ENCODE measurements around the gene RCCD1. TPM values are rescaled to one million over a fixed set of nuclear protein-coding genes. Genes with fewer than 3 reads are reported as not detected.

Gene RCCD1
- total RNA-seq, 2 experiments from 2014 or later, result 52.0 to 52.4 TPM

DNA sequence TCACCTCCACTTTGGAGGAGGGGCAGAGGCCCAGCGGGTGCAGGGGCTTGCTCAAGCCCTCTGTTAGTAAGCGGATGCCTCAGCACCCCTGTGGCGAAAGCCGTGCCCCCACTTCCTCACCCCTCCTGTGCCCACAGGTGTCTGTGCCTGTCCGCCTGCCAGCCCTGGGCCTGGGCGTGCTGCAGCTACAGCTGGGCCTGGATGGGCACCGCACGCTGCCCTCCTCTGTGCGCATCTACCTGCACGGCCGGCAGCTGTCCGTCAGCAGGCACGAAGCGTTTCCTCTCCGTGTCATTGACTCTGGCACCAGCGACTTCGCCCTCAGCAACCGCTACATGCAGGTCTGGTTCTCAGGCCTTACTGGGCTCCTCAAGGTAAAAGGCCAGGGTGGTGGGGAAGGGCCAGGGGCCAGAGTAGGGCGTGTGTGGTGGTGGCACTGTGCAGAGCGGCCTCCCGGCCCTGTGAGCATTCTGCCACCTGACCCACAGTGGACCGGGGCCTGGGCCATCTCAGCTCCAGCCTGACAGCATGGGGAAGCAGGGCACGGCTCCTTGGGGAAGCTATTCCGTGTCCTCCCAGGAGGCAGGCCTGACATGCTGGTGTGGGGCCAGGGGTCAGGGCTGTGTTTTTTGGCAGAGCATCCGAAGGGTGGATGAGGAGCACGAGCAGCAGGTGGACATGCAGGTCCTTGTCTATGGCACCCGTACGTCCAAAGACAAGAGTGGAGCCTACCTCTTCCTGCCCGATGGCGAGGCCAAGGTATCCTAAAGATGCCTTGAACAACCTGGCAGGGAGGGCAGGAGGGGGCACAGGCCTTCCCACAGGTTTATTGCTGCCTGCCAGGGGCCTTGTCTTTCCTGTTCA is 42.5 kb upstream of the RCCD1 start:
- Mint-ChIP-seq H3K4me1 (ENCODE audit: low read depth) (no peaks in the 10 kb centered on the region), H3K27me3 (ENCODE audit: low read depth) (no peaks in the 10 kb centered on the region), H3K9me3 (no peaks in the 10 kb centered on the region), H3K4me3 (no peak overlapping the region), H3K36me3 (ENCODE audit: low read depth) (peaks cover 42% of the 10 kb centered on the region), H3K27ac (no peak overlapping the region)
- CTCF ChIA-PET, result no interaction called here
- no peak for DNase-seq
- intact Hi-C loops (cut with micrococcal nuclease), result no loop called here

DNA sequence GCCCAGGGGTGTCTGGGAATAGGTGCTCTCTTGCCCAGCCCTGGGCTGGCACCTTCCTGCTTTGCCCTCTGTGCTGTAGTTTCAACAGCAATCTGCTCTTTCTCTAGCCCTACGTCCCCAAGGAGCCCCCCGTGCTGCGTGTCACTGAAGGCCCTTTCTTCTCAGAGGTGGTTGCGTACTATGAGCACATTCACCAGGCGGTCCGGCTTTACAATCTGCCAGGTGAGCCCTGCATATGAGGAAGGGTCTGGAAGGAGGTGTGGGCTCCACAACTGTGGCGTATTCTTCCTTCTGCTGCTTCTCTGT is 42.0 kb upstream of the RCCD1 start:
- CTCF ChIA-PET, result no interaction called here
- Mint-ChIP-seq H3K4me3 (no peak overlapping the region), H3K36me3 (ENCODE audit: low read depth) (peaks cover 42% of the 10 kb centered on the region), H3K9me3 (no peaks in the 10 kb centered on the region), H3K4me1 (ENCODE audit: low read depth) (no peaks in the 10 kb centered on the region), H3K27ac (no peak overlapping the region), H3K27me3 (ENCODE audit: low read depth) (no peaks in the 10 kb centered on the region)
- no peak for DNase-seq
- intact Hi-C loops (cut with micrococcal nuclease), result no loop called here

DNA sequence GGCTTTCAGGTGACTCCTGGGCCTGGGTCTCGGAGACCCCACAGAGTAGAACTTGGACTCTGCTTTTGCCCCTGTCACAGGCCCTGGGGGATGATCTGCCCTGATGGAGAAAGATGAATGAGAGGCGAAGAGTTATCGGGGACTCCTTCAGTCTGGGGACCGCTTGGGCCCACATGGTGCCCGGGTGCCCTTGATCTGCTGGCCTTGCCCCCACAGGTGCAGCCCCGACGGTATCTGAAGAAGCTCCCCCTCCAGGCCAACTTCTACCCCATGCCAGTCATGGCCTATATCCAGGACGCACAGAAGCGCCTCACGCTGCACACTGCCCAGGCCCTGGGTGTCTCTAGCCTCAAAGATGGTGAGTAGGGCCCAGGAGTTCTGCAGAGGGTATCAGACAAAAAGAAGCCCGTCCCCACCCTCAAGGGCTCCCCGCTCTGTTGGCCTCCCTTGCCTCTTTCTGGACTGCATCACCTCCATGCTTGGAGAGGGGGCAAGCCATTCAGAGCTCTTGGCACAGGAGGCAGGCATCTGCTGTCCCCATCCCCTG is 41.2 kb upstream of the RCCD1 start:
- no peaks in the 10 kb centered on the region for H3K4me1 Mint-ChIP-seq (ENCODE audit: low read depth)
- H3K27me3 Mint-ChIP-seq (ENCODE audit: low read depth), result no peaks in the 10 kb centered on the region
- no peaks in the 10 kb centered on the region for H3K9me3 Mint-ChIP-seq
- H3K27ac Mint-ChIP-seq, result no peak overlapping the region
- H3K36me3 Mint-ChIP-seq (ENCODE audit: low read depth), result peaks cover 46% of the 10 kb centered on the region
- no peak for DNase-seq
- intact Hi-C loops (cut with micrococcal nuclease), result no loop called here
- CTCF ChIA-PET, result interaction anchor here (0.6 kb wide), 1 partner anchor 16 kb away, joined by 4 read pairs; no protein-coding TSS in a partner anchor
- no peak overlapping the region for H3K4me3 Mint-ChIP-seq

DNA sequence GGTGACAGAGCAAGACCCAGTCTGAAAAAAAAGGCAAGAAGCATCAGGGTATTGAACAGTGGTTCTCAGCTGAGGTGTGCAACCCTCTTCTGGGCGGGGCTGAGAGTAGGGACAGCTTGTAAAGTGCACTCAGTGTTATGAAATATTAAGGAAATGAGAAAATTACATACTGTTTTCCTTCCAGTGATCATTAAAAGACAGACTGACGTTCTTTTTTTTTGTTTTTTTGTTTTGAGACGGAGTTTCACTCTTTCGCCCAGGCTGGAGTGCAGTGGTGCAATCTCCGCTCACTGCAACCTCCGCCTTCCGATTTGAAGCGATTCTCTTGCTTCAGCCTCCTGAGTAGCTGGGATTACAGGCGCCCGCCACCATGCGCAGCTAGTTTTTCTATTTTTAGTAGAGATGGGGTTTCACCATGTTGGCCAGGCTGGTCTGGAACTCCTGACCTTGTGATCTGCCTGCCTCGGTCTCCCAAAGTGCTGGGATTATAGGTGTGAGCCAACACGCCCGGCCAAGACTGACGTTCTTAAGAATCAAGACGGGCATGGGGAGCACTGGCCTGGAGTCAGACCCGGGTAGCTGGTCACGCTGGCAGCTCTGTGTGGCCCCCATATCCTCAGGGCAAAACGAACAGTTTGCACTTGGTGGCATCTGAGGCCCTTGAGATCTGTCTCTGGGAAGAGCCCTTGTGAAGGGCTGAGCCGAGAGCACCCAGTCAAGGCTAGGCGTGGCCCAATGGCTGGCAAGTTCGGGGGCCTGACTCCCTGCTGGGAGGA is 40.2 kb upstream of the RCCD1 start:
- Mint-ChIP-seq H3K36me3 (ENCODE audit: low read depth) (peaks cover 47% of the 10 kb centered on the region), H3K27me3 (ENCODE audit: low read depth) (no peaks in the 10 kb centered on the region), H3K27ac (no peak overlapping the region), H3K4me3 (no peak overlapping the region), H3K9me3 (no peaks in the 10 kb centered on the region), H3K4me1 (ENCODE audit: low read depth) (no peaks in the 10 kb centered on the region)
- intact Hi-C loops (cut with micrococcal nuclease), result no loop called here
- DNase-seq, result no peak
- CTCF ChIA-PET, result interaction anchor here (1.1 kb wide), 1 partner anchor 594 kb away, joined by 3 read pairs; no protein-coding TSS in a partner anchor

DNA sequence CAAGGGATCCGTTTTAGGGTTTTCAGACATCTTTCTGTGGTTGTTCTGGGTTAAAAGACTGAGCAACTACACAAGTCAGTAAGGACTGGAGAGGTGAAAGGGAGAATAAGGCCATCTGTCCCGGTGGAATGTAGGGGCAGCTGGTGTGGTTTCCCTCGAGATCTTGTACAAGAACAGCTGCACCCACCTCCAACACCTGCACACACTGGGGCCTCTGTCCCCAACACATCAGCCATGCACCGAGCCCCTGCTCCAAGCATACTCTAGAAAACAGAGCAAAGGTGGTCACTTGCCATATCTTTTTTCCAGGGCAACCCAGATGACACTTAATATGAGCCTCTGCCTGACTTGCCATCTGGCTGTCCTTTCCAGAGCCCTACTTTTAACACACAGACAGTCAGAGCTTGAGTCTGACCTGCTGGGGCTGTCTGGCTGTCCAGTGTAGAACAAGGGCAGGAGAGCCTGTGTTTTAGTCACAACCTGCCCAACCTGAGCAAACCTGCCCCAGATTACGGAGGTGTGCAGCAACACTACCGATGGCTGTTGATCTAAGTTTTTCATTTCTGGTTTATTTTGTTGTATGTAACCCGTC is 39.4 kb upstream of the RCCD1 start:
- CTCF ChIA-PET, result no interaction called here
- H3K27ac Mint-ChIP-seq, result no peak overlapping the region

DNA sequence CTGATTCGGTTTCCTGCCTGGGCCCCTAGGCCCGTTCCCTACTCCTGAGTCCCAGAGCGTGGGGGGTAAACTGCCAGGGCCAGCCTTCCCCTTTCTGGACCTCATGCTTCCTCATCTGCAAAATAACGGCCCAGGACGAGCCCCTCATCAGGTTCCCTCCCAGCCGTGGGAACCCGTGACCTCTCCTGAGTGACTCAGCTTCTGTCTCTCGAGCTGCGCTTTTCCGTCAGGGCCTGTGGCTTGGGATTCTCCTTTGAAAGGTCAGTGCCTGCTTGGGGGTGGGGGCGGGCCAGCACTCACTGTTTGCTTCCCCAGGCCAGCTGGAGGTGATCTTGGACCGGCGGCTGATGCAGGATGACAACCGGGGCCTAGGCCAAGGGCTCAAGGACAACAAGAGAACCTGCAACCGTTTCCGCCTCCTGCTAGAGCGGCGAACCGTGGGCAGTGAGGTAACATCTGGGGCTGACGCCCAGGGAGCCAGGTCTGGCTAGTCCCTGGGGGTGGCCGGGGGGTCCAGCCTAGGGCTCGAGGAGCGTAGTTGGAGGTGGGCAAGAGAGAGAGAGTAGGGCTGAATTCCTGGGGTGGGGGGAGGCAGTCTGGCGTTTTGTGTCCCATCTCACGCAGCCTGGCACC is 38.8 kb upstream of the RCCD1 start:
- no peak overlapping the region for H3K4me3 Mint-ChIP-seq
- no peaks in the 10 kb centered on the region for H3K27me3 Mint-ChIP-seq (ENCODE audit: low read depth)
- H3K4me1 Mint-ChIP-seq (ENCODE audit: low read depth), result no peaks in the 10 kb centered on the region
- no peak for DNase-seq
- no peak overlapping the region for H3K27ac Mint-ChIP-seq
- H3K36me3 Mint-ChIP-seq (ENCODE audit: low read depth), result peaks cover 47% of the 10 kb centered on the region
- no peaks in the 10 kb centered on the region for H3K9me3 Mint-ChIP-seq
- CTCF ChIA-PET, result no interaction called here
- intact Hi-C loops (cut with micrococcal nuclease), result no loop called here

More for the DNA sequence above, 39.4 kb upstream of the RCCD1 start:
- intact Hi-C loops (cut with micrococcal nuclease), result no loop called here
- DNase-seq, result no peak
- Mint-ChIP-seq H3K4me3 (no peak overlapping the region), H3K36me3 (ENCODE audit: low read depth) (peaks cover 49% of the 10 kb centered on the region), H3K27me3 (ENCODE audit: low read depth) (no peaks in the 10 kb centered on the region), H3K9me3 (no peaks in the 10 kb centered on the region), H3K4me1 (ENCODE audit: low read depth) (no peaks in the 10 kb centered on the region)

DNA sequence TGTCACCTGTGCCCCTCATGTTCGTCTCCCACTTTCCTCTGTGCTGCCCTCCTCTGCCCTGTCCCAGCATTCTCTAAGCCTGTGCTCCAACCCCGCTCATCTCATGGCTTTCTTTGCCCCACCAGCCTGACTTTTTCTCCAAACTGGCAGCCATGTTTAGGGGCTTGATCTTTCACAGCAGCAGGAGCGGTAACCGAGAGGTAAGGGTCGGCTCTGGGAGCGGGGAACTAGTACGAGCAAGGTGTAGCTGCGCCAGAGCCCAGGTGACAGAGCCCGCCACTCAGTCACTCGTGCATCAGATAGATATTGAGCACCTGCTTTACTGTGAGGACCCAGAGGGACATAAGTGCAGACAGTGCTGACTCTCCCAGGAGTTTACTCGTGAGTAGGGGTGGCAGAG is 38.2 kb upstream of the RCCD1 start:
- H3K27ac Mint-ChIP-seq, result peak overlapping the region; percentile 21
- no peak overlapping the region for H3K4me3 Mint-ChIP-seq
- H3K27me3 Mint-ChIP-seq (ENCODE audit: low read depth), result no peaks in the 10 kb centered on the region
- intact Hi-C loops (cut with micrococcal nuclease), result no loop called here
- no peak for DNase-seq
- H3K36me3 Mint-ChIP-seq (ENCODE audit: low read depth), result peaks cover 47% of the 10 kb centered on the region
- no peaks in the 10 kb centered on the region for H3K4me1 Mint-ChIP-seq (ENCODE audit: low read depth)
- CTCF ChIA-PET, result interaction anchor here (0.7 kb wide), 1 partner anchor 675 kb away, joined by 3 read pairs; no protein-coding TSS in a partner anchor
- H3K9me3 Mint-ChIP-seq, result no peaks in the 10 kb centered on the region

DNA sequence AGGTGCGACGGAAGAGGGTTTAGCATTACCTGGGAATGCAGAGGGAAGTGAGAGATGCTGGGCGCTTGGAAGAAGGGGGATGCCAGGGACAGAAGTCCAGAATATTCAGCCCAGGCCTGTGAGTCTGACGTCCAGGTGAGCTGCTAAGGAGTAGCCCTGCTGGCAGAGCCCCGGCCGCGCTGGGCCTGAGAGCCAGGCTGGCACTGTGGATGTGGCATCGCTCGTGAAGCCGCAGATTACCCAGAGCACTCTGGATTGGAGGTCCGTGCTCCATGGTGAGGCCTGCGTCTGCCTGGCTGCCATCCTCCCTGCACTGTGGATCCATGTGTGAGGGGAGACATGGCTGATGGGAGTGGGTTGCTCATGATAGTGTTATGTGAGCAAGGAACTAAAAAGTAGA is 37.1 kb upstream of the RCCD1 start:
- peaks cover 49% of the 10 kb centered on the region for H3K36me3 Mint-ChIP-seq (ENCODE audit: low read depth)
- CTCF ChIA-PET, result no interaction called here
- intact Hi-C loops (cut with micrococcal nuclease), result no loop called here
- H3K27ac Mint-ChIP-seq, result no peak overlapping the region
- DNase-seq, result no peak
- H3K9me3 Mint-ChIP-seq, result no peaks in the 10 kb centered on the region
- peaks cover 3% of the 10 kb centered on the region for H3K4me1 Mint-ChIP-seq (ENCODE audit: low read depth)
- no peaks in the 10 kb centered on the region for H3K27me3 Mint-ChIP-seq (ENCODE audit: low read depth)
- no peak overlapping the region for H3K4me3 Mint-ChIP-seq

DNA sequence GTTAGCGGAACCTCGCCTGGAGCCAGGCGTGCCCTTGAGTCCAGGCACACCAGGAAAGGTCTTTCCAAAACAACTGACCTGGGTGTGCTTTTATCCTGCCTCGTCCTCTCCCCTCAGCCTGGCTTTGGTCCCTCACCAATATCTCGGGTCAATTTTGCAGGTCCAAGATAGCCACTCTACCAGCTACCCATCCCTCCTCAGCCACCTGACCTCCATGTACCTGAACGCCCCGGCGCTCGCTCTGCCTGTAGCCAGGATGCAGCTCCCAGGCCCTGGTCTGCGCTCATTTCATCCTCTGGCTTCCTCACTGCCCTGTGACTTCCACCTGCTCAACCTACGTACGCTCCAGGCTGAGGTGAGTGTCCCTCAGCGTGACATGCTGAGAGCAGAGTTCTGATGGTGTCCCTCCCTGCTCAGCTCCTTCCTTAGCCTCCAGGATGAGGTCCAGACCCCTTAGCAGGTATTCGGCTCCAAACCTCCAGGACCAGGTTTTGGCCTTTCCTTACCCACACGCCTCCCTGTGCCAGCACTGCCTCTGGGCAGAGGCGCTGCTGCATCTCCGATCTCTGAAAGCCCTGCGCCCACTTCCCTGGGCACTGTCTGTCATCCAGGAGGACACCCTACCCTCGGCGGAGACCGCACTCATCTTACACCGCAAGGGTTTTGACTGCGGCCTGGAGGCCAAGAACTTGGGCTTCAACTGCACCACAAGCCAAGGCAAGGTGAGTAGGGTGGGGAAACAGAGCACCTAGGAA is 36.5 kb upstream of the RCCD1 start:
- Mint-ChIP-seq H3K27ac (no peak overlapping the region), H3K36me3 (ENCODE audit: low read depth) (peaks cover 49% of the 10 kb centered on the region), H3K4me3 (no peak overlapping the region), H3K4me1 (ENCODE audit: low read depth) (peaks cover 7% of the 10 kb centered on the region), H3K27me3 (ENCODE audit: low read depth) (no peaks in the 10 kb centered on the region), H3K9me3 (no peaks in the 10 kb centered on the region)
- CTCF ChIA-PET, result no interaction called here
- intact Hi-C loops (cut with micrococcal nuclease), result no loop called here
- no peak for DNase-seq

DNA sequence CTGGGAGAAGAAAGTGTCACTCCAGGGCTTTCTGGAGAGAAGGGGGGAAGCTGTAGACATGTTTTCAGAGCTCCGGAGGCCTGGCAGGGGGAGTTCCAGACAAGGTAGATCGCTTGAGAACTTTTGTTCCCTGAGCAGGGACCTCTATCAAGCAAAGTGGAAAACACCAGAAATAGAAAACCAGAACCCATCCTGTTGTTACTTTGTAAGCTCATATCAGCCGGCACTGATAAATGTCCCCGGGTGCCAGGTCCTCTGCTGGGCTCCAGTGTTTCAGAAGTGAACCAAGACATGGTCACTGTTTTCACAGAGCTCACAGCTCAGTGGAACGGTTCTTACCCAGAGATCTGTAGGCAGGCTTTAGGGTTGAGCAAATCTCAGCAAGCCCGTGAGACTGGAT is 35.8 kb upstream of the RCCD1 start:
- H3K27me3 Mint-ChIP-seq (ENCODE audit: low read depth), result no peaks in the 10 kb centered on the region
- H3K27ac Mint-ChIP-seq, result no peak overlapping the region
- no peaks in the 10 kb centered on the region for H3K9me3 Mint-ChIP-seq
- CTCF ChIA-PET, result no interaction called here
- H3K4me3 Mint-ChIP-seq, result no peak overlapping the region
- peaks cover 43% of the 10 kb centered on the region for H3K36me3 Mint-ChIP-seq (ENCODE audit: low read depth)
- intact Hi-C loops (cut with micrococcal nuclease), result no loop called here
- DNase-seq, result no peak
- H3K4me1 Mint-ChIP-seq (ENCODE audit: low read depth), result peaks cover 9% of the 10 kb centered on the region

DNA sequence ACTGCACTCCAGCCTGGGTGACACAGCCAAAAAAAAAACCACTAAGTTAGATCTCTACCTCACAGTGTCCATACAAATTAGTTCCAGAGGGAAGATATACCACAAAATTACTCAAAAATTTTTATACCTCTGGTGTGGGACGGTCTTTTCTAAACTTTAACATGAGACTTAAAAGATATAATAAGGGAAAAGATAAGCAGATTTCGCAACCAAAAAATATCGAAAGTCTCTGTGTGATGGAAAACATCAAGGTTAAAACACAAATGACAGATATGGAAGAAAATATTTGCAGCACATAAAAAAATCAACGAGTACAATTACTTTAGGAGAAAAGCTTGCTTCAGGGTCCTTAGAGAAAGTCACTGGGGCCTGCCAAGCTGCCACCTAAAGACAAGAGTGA is 32.8 kb upstream of the RCCD1 start:
- H3K27ac Mint-ChIP-seq, result peak overlapping the region; percentile 36
- peaks cover 36% of the 10 kb centered on the region for H3K36me3 Mint-ChIP-seq (ENCODE audit: low read depth)
- no peak overlapping the region for H3K4me3 Mint-ChIP-seq
- CTCF ChIA-PET, result interaction anchor here (3.4 kb wide), 1 partner anchor 11 kb away, joined by 30 read pairs; the partner anchor contains the start of gene HDDC3
- H3K4me1 Mint-ChIP-seq (ENCODE audit: low read depth), result peaks cover 18% of the 10 kb centered on the region
- no peaks in the 10 kb centered on the region for H3K27me3 Mint-ChIP-seq (ENCODE audit: low read depth)
- DNase-seq, result no peak
- no peaks in the 10 kb centered on the region for H3K9me3 Mint-ChIP-seq
- intact Hi-C loops (cut with micrococcal nuclease), result no loop called here
